B cell (primary cell): Measurements from ENCODE around the gene YES1. TPM values are rescaled to one million over a fixed set of nuclear protein-coding genes. Genes with fewer than 3 reads are reported as not detected.

ENCODE experiments used
- ATAC-seq: fragments of 200-7000 bp; cut with Tn5 transposase; one replicate; pipeline ENCODE4 v1.10.0; 2021; ENCODE audit warnings: low read depth, mild to moderate bottlenecking, moderate number of reproducible peaks, moderate library complexity
- CTCF ChIA-PET: fragments of 350-600 bp; sonication (Branson Sonifier 250); formaldehyde crosslinking; loops from one replicate; lab custom pipeline; 2021; ENCODE audit warnings: antibody characterized with exemption, inconsistent platforms; lab: Charles Lee
- POLR2A ChIA-PET: fragments of 350-600 bp; sonication (Branson Sonifier 250); formaldehyde crosslinking; loops from one replicate; lab custom pipeline; 2021; ENCODE audit warnings: antibody characterized with exemption; lab: Charles Lee
- DNase-seq: peaks from one replicate; pipeline ENCODE4 v3.0.0; 2013
- H2AFZ ChIP-seq: 2 replicates; pipeline ENCODE4 v1.6.1; 2012; ENCODE audit warnings: mild to moderate bottlenecking, low read depth, low read length; ENCODE audit not compliant: insufficient read depth, poor library complexity, severe bottlenecking
- H3K27ac ChIP-seq, 2 donors: 1 replicate in 1 of 2; 2 replicates in 1 of 2; pipeline ENCODE4 v1.5.1; 2012 to 2013; ENCODE audit warnings: low read length in 2 of 2, mild to moderate bottlenecking in 2 of 2, moderate library complexity in 1 of 2
- H3K27me3 ChIP-seq, 4 experiments: fragments of 200-600 bp in 1 of 4; sonication (generic) in 1 of 4; replicated peaks in 1 of 4; 1 replicate in 2 of 4; 2 replicates in 2 of 4; pipeline versions ENCODE4 v1.6.1 to v1.7.0; 2013 to 2016; ENCODE audit warnings: low read length in 3 of 4, mild to moderate bottlenecking in 2 of 4, mixed read lengths in 1 of 4, moderate library complexity in 1 of 4; ENCODE audit not compliant: insufficient read depth in 4 of 4, control insufficient read depth in 3 of 4; ENCODE audit errors: control extremely low read depth in 1 of 4
- H3K36me3 ChIP-seq, 2 experiments: replicated peaks in 1 of 2; 1 replicate in 1 of 2; 2 replicates in 1 of 2; pipeline versions ENCODE4 v1.6.1 to v1.7.1; 2013; ENCODE audit warnings: low read length in 1 of 2; ENCODE audit not compliant: insufficient read depth in 2 of 2, control insufficient read depth in 1 of 2; ENCODE audit errors: control extremely low read depth in 1 of 2, extremely low read depth in 1 of 2
- H3K4me1 ChIP-seq, 2 donors: fragments of 200-600 bp in 1 of 2; sonication (generic) in 1 of 2; 1 replicate in 1 of 2; 2 replicates in 1 of 2; pipeline versions ENCODE4 v1.5.1 to v1.6.1; 2013 to 2017; ENCODE audit warnings: low read length in 2 of 2; ENCODE audit not compliant: control insufficient read depth in 2 of 2, insufficient read depth in 2 of 2
- H3K4me2 ChIP-seq: replicated peaks from 2 replicates; pipeline ENCODE3; 2012; ENCODE audit warnings: mild to moderate bottlenecking, low read depth, low read length; ENCODE audit not compliant: poor library complexity, severe bottlenecking
- H3K4me3 ChIP-seq, 5 experiments: fragments of 200-600 bp in 1 of 5; sonication (generic) in 1 of 5; 1 replicate in 3 of 5; 2 replicates in 2 of 5; pipeline versions ENCODE4 v1.5.1 to v1.7.0; 2011 to 2016; ENCODE audit warnings: low read length in 4 of 5, mild to moderate bottlenecking in 4 of 5, low read depth in 2 of 5, control low read depth in 1 of 5, moderate library complexity in 1 of 5; ENCODE audit not compliant: insufficient read depth in 1 of 5; ENCODE audit errors: control extremely low read depth in 1 of 5, extremely low read depth in 1 of 5
- H3K79me2 ChIP-seq: fragments of 200-600 bp; sonication (generic); one replicate; pipeline ENCODE4 v1.6.0; 2016; ENCODE audit warnings: low read length; ENCODE audit not compliant: control insufficient read depth, insufficient read depth
- H3K9ac ChIP-seq: fragments of 200-600 bp; sonication (generic); 2 replicates; pipeline ENCODE4 v1.6.1; 2017; ENCODE audit warnings: mild to moderate bottlenecking, low read length, moderate library complexity
- H3K9me3 ChIP-seq, 3 donors: one replicate each; pipeline versions ENCODE4 v1.6.1 to v1.7.1; 2013; ENCODE audit warnings: low read length in 2 of 3; ENCODE audit not compliant: control insufficient read depth in 2 of 3, insufficient read depth in 1 of 3; ENCODE audit errors: control extremely low read depth in 1 of 3
- H4K20me1 ChIP-seq: 2 replicates; pipeline ENCODE4 v1.6.0; 2012; ENCODE audit warnings: mild to moderate bottlenecking, low read length; ENCODE audit not compliant: insufficient read depth, control insufficient read depth, poor library complexity, severe bottlenecking
- H3K27ac Mint-ChIP-seq: one replicate; pipeline ENCODE4 v1.8.0; 2021; ENCODE audit warnings: mixed read lengths
- H3K27me3 Mint-ChIP-seq: one replicate; pipeline ENCODE4 v1.8.0; 2021; ENCODE audit warnings: mixed read lengths
- H3K4me1 Mint-ChIP-seq: one replicate; pipeline ENCODE4 v1.8.0; 2021; ENCODE audit warnings: mixed read lengths
- H3K4me3 Mint-ChIP-seq: one replicate; pipeline ENCODE4 v1.8.0; 2021; ENCODE audit warnings: mixed read lengths
- H3K9me3 Mint-ChIP-seq: one replicate; pipeline ENCODE4 v1.8.0; 2022; ENCODE audit warnings: mixed read lengths; ENCODE audit not compliant: insufficient read depth
- CTCF ChIP-seq: fragments of 200-600 bp; IDR thresholded peaks from one replicate; pipeline ENCODE4 v1.8.0; 2022; ENCODE audit warnings: antibody characterized with exemption, mild to moderate bottlenecking
- EZH2 ChIP-seq: IDR thresholded peaks from 2 replicates; pipeline ENCODE4 v1.6.1; 2012; ENCODE audit warnings: borderline replicate concordance, low read depth, mild to moderate bottlenecking, moderate library complexity, low read length; ENCODE audit not compliant: insufficient read depth, poor library complexity, severe bottlenecking
- WGBS: methylation state at CpG from one replicate; pipeline ENCODE4 v1.1.5; 2013; ENCODE audit warnings: missing lambda C conversion rate; ENCODE audit not compliant: insufficient coverage; 5-methylcytosine and 5-hydroxymethylcytosine counted together
- intact Hi-C: fragments of 100-400 bp; cut with micrococcal nuclease; formaldehyde crosslinking; loops from one replicate; pipeline ENCODE4 v1.10.0; 2022
- polyA plus RNA-seq: library from polyadenylated mRNA; depleted of rRNA; stranded (reverse); fragments of >200 nt; gene quantifications from 2 replicates; pipeline ENCODE4 v1.2.3, GENCODE V29; 2012
- total RNA-seq, 2 donors: library from RNA; stranded (reverse); fragments of 120-200 nt in 1 of 2; gene quantifications; 1 replicate in 1 of 2; 2 replicates in 1 of 2; pipeline versions ENCODE4 v1.2.3 to v1.2.4, GENCODE V29; 2013 to 2022

The YES1 gene
- total and polyA plus RNA-seq, 2 donors (not counting 1 experiment from before 2014, with no cell fraction given) = 0.30 TPM; not detected in 1

- POLR2A ChIA-PET = no interaction called here
- H3K79me2 ChIP-seq = no peaks in the 10 kb centered on the region
- H2AFZ ChIP-seq = no peak overlapping the region
- H3K4me1 Mint-ChIP-seq = peaks cover 20% of the 10 kb centered on the region
- H3K4me3 Mint-ChIP-seq = no peak overlapping the region
- H3K9me3 Mint-ChIP-seq = no peaks in the 10 kb centered on the region
- H3K4me3 ChIP-seq = no peak overlapping the region
- no peak overlapping the region for H3K27ac ChIP-seq
- H3K4me1 ChIP-seq = peaks cover 19 to 22% of the 10 kb centered on the region in 2 donors
- H3K9ac ChIP-seq = no peak overlapping the region
- CTCF ChIA-PET = no interaction called here
- H3K4me2 ChIP-seq = no peak overlapping the region
- H3K9me3 ChIP-seq = peaks cover 2 to 29% (median 9%) of the 10 kb centered on the region in 3 donors
- H3K27ac Mint-ChIP-seq = no peak overlapping the region
- H4K20me1 ChIP-seq = no peaks in the 10 kb centered on the region
- no peaks in the 10 kb centered on the region for H3K36me3 ChIP-seq
- DNase-seq (no peak), ATAC-seq (no peak)
- H3K27me3 ChIP-seq = peaks cover 1 to 47% (median 44%) of the 10 kb centered on the region in 4 experiments
- WGBS = 75% methylated on average over 3 of the region's 5 CpGs
- TF ChIP-seq CTCF = no peak
- TF ChIP-seq EZH2 = no peak
- intact Hi-C loops = no loop called here
- H3K27me3 Mint-ChIP-seq = peaks cover 55% of the 10 kb centered on the region
Observed at GRCh38 chr18:808086-808485, 4.0 kb downstream of the YES1 start.

GRCh38 chr18:805755-806110 is 6.3 kb downstream of the YES1 start:
- peaks cover 0 to 36% (median 32%) of the 10 kb centered on the region in 4 experiments for H3K27me3 ChIP-seq
- no peak for ATAC-seq
- CTCF ChIA-PET = no interaction called here
- no peak overlapping the region for H3K4me3 ChIP-seq
- intact Hi-C loops = no loop called here
- peaks cover 2 to 10% (median 5%) of the 10 kb centered on the region in 3 donors for H3K9me3 ChIP-seq
- H3K36me3 ChIP-seq = no peaks in the 10 kb centered on the region
- no peak overlapping the region for H3K27ac Mint-ChIP-seq
- no peak for DNase-seq
- H3K4me1 Mint-ChIP-seq = peaks cover 8% of the 10 kb centered on the region
- no peak overlapping the region for H3K4me2 ChIP-seq
- H3K4me3 Mint-ChIP-seq = no peak overlapping the region
- WGBS = no CpG with 5 or more reads among the region's 2 CpGs
- POLR2A ChIA-PET = no interaction called here
- no peak overlapping the region for H3K27ac ChIP-seq
- H3K27me3 Mint-ChIP-seq = peaks cover 55% of the 10 kb centered on the region
- H4K20me1 ChIP-seq = no peaks in the 10 kb centered on the region
- no peaks in the 10 kb centered on the region for H3K9me3 Mint-ChIP-seq
- peaks cover 1 to 3% of the 10 kb centered on the region in 2 donors for H3K4me1 ChIP-seq
- no peak overlapping the region for H3K9ac ChIP-seq
- TF ChIP-seq EZH2 = no peak
- no peak for TF ChIP-seq CTCF
- no peak overlapping the region for H2AFZ ChIP-seq
- no peaks in the 10 kb centered on the region for H3K79me2 ChIP-seq
